Iris pigment epithelial cell (primary cell): ENCODE measurements around the gene CRTC3.

ENCODE experiments used
- DNase-seq: peaks from one replicate; pipeline ENCODE4 v3.0.0-alpha.2; 2011; ENCODE audit warnings: low read depth

The CRTC3 gene

GRCh38 chr15:90563463-90563862 is 33.7 kb downstream of the CRTC3 start:
- no peak for DNase-seq

GRCh38 chr15:90564051-90564450 is 34.3 kb downstream of the CRTC3 start:
- no peak for DNase-seq

GRCh38 chr15:90564590-90564989 is 34.9 kb downstream of the CRTC3 start:
- DNase-seq, result no peak

DNA sequence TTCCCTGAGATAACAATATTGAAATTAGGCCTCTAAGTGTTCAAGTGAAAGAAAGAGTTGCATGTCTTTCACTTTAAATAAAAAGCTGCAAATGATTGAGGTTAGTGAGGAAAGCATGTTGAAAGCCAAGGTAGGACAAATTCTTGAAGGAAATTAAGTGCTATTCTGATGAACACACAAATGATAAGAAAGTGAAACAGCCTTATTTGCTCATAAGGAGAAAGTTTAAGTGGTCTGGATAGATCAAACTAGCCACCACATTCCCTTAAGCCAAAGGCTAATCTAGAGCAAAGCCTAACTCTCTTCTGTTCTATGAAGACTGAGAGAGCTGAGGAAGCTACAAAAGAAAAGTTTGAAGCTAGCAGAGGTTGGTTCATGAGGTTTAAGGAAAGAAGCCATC is 36.1 kb downstream of the CRTC3 start:
- DNase-seq, result no peak

- no peak for DNase-seq
These were observed 40.9 kb downstream of the CRTC3 start for GRCh38 chr15:90570643-90571042.

DNA sequence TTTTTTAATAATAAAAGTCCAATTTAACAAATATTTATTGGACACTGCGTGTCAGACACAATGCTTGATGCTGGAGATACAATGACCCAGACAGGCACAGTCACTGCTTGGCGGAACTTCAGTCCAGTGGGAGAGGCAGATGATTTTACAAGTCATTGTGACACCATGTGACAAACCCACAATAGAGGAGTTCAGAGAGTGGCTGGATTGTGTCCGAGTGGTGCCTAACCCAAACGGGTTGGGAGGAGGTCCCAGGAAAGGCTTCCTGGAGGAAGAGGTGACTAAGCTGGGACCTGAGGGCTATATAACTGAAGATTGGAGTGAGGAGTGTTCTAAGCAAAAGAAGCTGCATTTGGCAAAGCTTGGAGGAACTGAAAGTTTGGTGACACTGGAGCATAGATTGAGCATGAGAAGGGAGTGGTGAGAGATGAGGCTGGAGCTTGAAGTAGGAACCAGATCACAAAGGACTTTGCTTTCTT is 41.4 kb downstream of the CRTC3 start:
- DNase-seq, result no peak

GRCh38 chr15:90572893-90573292 is 43.2 kb downstream of the CRTC3 start:
- no peak for DNase-seq

DNA sequence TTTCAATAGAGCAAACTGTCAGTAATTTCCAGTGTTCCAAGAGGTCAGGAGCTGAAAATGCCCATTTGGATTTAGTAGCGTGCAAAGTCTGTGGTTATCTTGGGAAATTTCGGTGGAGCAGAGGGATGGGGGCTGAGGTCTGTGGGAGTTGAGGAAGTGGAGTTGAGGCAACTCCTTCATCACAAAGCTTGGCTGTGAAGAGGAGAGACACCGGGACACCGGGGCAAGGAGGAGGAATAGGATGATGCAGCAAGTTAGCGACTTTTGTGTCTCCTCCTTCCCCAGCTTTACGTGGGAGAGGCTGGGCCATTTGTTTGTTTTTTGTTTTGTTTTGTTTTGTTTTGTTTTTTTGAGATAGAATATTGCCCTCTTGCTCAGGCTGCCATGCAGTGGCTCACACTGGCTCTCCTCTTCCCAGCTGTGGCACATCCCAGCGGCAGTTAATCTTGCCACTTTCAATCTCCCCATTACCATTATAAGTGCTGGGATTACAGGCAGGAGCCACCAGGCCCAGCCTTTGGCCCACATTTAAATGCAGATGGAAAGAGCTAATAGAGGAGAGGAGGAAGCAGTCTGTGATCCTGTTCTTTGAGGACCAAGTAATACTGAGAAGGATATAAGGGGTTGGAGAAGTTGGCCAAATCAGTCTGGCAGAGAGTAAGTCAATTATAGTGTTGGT is 47.1 kb downstream of the CRTC3 start:
- no peak for DNase-seq

GRCh38 chr15:90579213-90579612 is 49.5 kb downstream of the CRTC3 start:
- DNase-seq, result no peak

DNA sequence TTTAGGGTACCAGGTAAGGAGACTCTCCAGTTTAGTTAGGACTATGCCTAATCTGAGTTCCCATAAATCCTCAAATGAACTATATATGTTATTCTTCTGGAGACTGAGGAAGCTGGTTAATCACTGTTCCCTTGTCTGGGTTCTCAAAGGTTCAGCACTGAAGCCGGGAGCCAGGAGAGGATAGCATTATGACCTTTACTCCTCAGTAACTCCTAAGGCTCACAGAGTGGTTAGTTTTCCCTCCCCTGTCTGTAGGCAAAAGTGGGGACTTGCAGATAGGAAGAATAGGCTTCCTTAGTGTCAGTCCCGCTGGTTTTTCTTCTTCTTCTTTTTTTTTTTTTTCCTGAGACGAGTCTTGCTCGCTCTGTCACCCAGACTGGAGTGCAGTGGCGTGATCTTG is 50.4 kb downstream of the CRTC3 start:
- DNase-seq, result no peak

- DNase-seq, result no peak
These were observed 50.8 kb downstream of the CRTC3 start for GRCh38 chr15:90580541-90580940.

GRCh38 chr15:90580946-90581345 is 51.2 kb downstream of the CRTC3 start:
- no peak for DNase-seq

DNA sequence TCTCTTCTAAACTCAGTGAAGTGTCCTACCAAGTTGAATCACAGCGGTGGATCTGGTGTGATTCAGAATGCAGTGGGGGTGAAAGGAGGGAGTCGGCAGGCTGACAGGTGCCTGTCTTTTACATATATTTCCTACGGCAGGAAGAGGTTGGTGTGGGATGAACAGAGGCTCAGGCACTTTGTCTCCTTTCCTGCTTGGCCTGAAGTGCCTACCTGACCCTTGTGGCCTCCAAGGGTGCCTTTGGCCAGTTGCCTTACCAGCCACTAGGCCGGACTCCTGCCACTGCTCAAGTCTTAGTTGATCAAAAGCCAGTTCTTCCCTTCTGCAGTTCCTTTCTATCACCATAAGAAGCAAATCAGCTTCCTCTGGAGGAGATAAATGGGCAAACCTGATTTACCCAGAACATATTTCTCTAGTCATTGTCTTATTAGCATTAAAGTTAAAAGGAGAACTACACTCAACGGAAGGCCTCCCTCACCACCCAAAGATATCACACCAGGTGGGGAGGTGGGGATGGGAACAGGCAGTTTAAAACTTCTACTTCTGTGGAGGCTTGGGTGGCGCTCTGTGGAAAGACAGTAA is 52.1 kb downstream of the CRTC3 start:
- DNase-seq, result no peak

DNA sequence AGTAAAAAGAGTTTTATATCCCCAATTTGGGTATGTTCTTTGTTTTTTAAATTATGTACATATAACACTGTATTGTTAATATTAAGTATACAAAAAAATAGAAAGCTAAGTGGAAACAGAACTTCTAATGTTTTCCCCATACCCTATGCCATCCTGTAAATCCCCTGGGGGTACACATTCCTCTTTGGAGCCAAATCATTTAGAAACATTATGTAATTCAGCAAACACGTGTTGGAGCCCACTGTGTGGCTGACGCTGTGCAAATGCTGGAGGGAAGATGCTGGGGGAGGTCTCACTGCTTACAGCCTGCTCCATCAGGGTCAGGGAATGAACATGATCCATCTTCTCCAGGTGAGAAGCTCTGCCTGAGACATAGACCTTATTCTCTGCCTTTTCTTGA is 52.8 kb downstream of the CRTC3 start:
- no peak for DNase-seq

- no peak for DNase-seq
These were observed 53.9 kb downstream of the CRTC3 start for GRCh38 chr15:90583471-90584252.

GRCh38 chr15:90584841-90585240 is 55.1 kb downstream of the CRTC3 start:
- no peak for DNase-seq

DNA sequence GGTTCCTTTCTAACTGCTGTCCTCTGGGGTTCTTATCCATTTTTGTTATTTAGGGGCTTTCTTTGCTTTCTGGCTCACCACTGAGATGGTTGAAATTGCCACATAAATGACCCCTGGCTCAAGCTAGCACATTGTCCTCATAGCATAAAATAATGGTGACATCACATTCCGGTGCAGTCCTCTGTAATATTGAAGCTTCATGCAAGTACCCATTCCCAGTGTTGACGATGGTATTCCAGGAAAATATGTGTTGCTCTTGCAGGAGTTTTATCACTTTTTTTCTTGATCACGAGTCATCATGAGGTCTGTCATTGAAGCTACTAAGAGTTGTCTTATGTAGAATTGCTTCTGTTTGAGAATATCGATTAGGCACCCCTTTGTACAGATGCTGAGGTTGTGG is 56.1 kb downstream of the CRTC3 start:
- peak; percentile 34 for DNase-seq

GRCh38 chr15:90586948-90587347 is 57.2 kb downstream of the CRTC3 start:
- no peak for DNase-seq

DNA sequence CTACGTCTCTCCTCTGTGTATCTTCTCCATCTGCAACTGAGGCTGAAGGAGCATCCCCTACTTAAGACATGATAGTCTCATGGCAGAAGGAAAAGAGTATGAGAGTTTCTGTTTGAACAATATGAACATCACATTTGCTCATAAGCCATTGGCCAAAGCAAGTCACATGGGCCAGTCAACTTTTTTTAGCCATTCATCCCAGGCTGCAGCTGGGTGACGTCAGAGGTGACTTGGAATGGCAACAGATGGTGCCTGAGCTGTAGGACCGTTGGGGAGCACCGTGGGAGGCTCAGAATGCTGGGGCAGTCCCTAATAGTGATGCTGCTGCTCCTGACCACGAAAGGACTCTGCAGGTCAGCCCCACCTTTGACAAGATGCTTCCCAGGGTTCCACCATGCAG is 58.7 kb downstream of the CRTC3 start:
- DNase-seq, result peak; percentile 20

- DNase-seq, result no peak
These were observed 61.8 kb downstream of the CRTC3 start for GRCh38 chr15:90591524-90591923.

- DNase-seq, result peak; percentile 88
These were observed 62.6 kb downstream of the CRTC3 start for GRCh38 chr15:90592131-90592881.

GRCh38 chr15:90593499-90594158 is 63.9 kb downstream of the CRTC3 start:
- DNase-seq, result no peak
